HepG2 (cell line): ENCODE data around the gene SFI1. TPM values are rescaled to one million over a fixed set of nuclear protein-coding genes. Genes with fewer than 3 reads are reported as not detected.

Experiments used
- AKAP8 ChIP-seq: sonication (generic); formaldehyde crosslinking; IDR thresholded peaks from 2 replicates; pipeline ENCODE4 v1.5.1; 2020; ENCODE audit warnings: mild to moderate bottlenecking, missing genetic modification reagents
- BCL6 ChIP-seq: IDR thresholded peaks from 2 replicates; pipeline ENCODE4 v1.6.1; 2016; ENCODE audit warnings: missing genetic modification reagents, missing compliant biosample characterization
- BORCS8-MEF2B ChIP-seq: sonication (generic); formaldehyde crosslinking; IDR thresholded peaks from 2 replicates; pipeline ENCODE4 v1.8.0; 2022; ENCODE audit warnings: mild to moderate bottlenecking, missing genetic modification reagents
- FOXA3 ChIP-seq: IDR thresholded peaks from 2 replicates; pipeline ENCODE4 v1.6.1; 2016; ENCODE audit warnings: missing genetic modification reagents, missing compliant biosample characterization
- HOXA3 ChIP-seq: sonication (generic); formaldehyde crosslinking; IDR thresholded peaks from 2 replicates; pipeline ENCODE4 v1.5.0; 2020; ENCODE audit warnings: missing genetic modification reagents
- NFE2L1 ChIP-seq: sonication (generic); formaldehyde crosslinking; IDR thresholded peaks from 2 replicates; pipeline ENCODE4 v1.4.0; 2020; ENCODE audit warnings: missing genetic modification reagents, mild to moderate bottlenecking, borderline replicate concordance
- ONECUT2 ChIP-seq: sonication (generic); formaldehyde crosslinking; IDR thresholded peaks from 2 replicates; pipeline ENCODE4 v1.4.0; 2020; ENCODE audit warnings: missing genetic modification reagents
- TARDBP ChIP-seq: sonication (generic); formaldehyde crosslinking; IDR thresholded peaks from 2 replicates; pipeline ENCODE4 v1.8.0; 2022; ENCODE audit warnings: mild to moderate bottlenecking, missing genetic modification reagents
- XRCC5 ChIP-seq: fragments of 200-400 bp; formaldehyde crosslinking; optimal IDR thresholded peaks from 2 replicates; pipeline ENCODE3; 2017; ENCODE audit warnings: mild to moderate bottlenecking, low read length
- ZNF879 ChIP-seq: sonication (generic); formaldehyde crosslinking; IDR thresholded peaks from 2 replicates; pipeline ENCODE4 v1.8.1; 2023; ENCODE audit warnings: missing genetic modification reagents
- polyA plus RNA-seq, 8 experiments: library from polyadenylated mRNA; depleted of rRNA in 3 of 8; stranded (reverse) in 7 of 8; unstranded in 1 of 8; fragments of >200 nt; fragmentation: Illumina TruSeq in 4 of 8; extraction: Trizol in 4 of 8; gene quantifications; 2 replicates each; pipeline versions ENCODE4 v1.2.1 to v1.2.3, GENCODE V29; 2011 to 2016; ENCODE audit warnings: low read depth in 4 of 8, missing spikeins in 1 of 8, mixed read lengths in 1 of 8; ENCODE audit not compliant: insufficient read depth in 1 of 8
- total RNA-seq, 5 experiments: library from RNA; depleted of rRNA; stranded (reverse); fragments of >200 nt; fragmentation: Illumina TruSeq; extraction: Trizol; gene quantifications; 2 replicates each; pipeline ENCODE4 v1.2.3, GENCODE V29; 2016; ENCODE audit warnings: low read depth in 1 of 5
- TF ChIP-seq, protein P1 (sequence below): sonication (generic); formaldehyde crosslinking; IDR thresholded peaks from 2 replicates; pipeline ENCODE4 v1.4.0; 2020; ENCODE audit warnings: missing genetic modification reagents, borderline replicate concordance
- TF ChIP-seq, protein P2 (sequence below): sonication (generic); formaldehyde crosslinking; IDR thresholded peaks from 2 replicates; pipeline ENCODE4 v1.8.1; 2023; ENCODE audit warnings: mild to moderate bottlenecking, moderate library complexity, missing genetic modification reagents
- TF ChIP-seq, protein P3 (sequence below): sonication (generic); formaldehyde crosslinking; IDR thresholded peaks from 2 replicates; pipeline ENCODE4 v1.5.0; 2020; ENCODE audit warnings: missing genetic modification reagents
- TF ChIP-seq, protein P4 (sequence below): sonication (generic); formaldehyde crosslinking; IDR thresholded peaks from 2 replicates; pipeline ENCODE4 v1.9.0; 2022; ENCODE audit warnings: missing genetic modification reagents, mild to moderate bottlenecking, borderline replicate concordance
- TF ChIP-seq, protein P5 (sequence below): sonication (generic); formaldehyde crosslinking; IDR thresholded peaks from 2 replicates; pipeline ENCODE4 v1.4.0; 2020; ENCODE audit warnings: low read depth, mild to moderate bottlenecking, missing genetic modification reagents

SFI1 gene
- total and polyA plus RNA-seq, 2 of the 13 experiments (the other 11 are each of a cell fraction or from before 2014, with no cell fraction given), result 20.5 to 40.1 TPM

DNA sequence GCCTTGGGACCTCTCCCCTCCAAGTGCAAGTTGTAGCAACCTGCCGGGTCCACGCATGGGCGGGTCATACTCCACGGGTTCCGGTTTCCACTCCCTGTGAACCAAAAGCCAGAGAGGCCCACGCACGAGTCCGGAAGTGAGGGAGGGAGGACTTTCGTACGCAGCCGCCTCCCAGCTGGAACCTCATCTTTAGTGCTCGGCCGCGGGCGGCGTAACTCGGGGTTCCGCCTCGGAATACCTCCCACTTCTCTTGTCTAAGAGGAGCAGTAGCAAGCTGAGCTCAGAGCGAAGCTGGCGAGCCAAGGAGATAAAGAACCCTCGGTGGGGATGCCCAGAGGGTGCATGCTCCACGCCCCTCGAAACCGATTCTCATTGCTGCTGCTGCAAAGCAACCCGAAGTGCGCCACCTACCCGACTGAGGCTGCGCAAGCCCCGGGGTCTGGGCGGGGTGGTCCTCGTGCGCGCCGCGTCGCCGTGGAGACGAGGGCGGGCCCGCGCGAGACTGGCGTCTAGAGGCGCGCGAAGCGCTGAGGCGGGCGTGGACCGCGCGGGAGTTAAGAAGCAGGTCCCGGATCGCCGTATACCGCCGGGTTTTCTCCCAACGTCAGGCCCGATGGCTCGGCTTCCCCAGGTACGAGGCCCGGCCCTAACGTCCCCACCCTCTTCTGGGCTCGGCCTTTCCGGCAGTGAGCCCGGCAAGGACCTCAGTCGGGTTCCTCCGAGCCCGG is at the start of gene SFI1 (continued):
- TF ChIP-seq, protein P1, sequence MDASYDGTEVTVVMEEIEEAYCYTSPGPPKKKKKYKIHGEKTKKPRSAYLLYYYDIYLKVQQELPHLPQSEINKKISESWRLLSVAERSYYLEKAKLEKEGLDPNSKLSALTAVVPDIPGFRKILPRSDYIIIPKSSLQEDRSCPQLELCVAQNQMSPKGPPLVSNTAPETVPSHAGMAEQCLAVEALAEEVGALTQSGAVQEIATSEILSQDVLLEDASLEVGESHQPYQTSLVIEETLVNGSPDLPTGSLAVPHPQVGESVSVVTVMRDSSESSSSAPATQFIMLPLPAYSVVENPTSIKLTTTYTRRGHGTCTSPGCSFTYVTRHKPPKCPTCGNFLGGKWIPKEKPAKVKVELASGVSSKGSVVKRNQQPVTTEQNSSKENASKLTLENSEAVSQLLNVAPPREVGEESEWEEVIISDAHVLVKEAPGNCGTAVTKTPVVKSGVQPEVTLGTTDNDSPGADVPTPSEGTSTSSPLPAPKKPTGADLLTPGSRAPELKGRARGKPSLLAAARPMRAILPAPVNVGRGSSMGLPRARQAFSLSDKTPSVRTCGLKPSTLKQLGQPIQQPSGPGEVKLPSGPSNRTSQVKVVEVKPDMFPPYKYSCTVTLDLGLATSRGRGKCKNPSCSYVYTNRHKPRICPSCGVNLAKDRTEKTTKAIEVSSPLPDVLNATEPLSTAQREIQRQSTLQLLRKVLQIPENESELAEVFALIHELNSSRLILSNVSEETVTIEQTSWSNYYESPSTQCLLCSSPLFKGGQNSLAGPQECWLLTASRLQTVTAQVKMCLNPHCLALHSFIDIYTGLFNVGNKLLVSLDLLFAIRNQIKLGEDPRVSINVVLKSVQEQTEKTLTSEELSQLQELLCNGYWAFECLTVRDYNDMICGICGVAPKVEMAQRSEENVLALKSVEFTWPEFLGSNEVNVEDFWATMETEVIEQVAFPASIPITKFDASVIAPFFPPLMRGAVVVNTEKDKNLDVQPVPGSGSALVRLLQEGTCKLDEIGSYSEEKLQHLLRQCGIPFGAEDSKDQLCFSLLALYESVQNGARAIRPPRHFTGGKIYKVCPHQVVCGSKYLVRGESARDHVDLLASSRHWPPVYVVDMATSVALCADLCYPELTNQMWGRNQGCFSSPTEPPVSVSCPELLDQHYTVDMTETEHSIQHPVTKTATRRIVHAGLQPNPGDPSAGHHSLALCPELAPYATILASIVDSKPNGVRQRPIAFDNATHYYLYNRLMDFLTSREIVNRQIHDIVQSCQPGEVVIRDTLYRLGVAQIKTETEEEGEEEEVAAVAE (CRISPR knock-in tag), result 0 out of 2 replicates have a peak, but pooled peaks have one; percentile 38
- TF ChIP-seq XRCC5, result peak; percentile 62
- peak; percentile 60; the same call in 1 of the 2 replicates for TF ChIP-seq TARDBP (CRISPR knock-in tag)
- TF ChIP-seq BORCS8-MEF2B (CRISPR knock-in tag), result peak; percentile 74; the same call in 1 of the 2 replicates
- TF ChIP-seq FOXA3 (CRISPR knock-in tag), result peak; percentile 9; the same call in 1 of the 2 replicates
- TF ChIP-seq ZNF879 (CRISPR knock-in tag), result peak; percentile 70; the same call in 1 of the 2 replicates
- TF ChIP-seq, protein P2, sequence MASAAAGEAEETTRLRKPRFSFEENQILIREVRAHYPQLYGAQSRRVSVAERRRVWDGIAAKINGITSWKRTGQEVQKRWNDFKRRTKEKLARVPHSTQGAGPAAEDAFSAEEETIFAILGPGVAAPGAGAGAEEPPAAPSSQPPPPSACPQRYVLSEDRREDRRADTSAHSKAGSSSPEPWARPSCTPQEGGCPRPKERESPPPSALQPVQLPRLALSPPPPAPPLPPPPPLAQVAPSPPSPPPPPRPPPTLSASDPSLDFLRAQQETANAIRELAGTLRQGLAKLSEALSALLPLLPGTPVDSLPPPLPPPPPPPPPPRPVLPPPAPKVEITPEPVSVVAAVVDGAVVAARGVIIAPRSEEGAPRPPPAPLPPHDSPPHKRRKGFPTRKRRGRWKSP (CRISPR knock-in tag), result peak; percentile 55; the same call in 1 of the 2 replicates
- TF ChIP-seq, protein P3, sequence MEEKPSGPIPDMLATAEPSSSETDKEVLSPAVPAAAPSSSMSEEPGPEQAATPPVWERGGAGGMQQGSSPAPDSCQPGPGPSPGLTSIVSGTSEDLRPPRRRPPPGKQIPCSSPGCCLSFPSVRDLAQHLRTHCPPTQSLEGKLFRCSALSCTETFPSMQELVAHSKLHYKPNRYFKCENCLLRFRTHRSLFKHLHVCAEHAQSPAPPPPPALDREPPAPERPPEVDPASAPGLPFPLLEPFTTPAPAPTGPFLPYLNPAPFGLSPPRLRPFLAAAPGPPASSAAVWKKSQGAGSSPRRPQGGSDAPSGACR (CRISPR knock-in tag), result peak; percentile 47
- TF ChIP-seq BCL6, result no peak
- TF ChIP-seq NFE2L1, result 0 out of 2 replicates have a peak, but pooled peaks have one; percentile 62
- TF ChIP-seq, protein P4, sequence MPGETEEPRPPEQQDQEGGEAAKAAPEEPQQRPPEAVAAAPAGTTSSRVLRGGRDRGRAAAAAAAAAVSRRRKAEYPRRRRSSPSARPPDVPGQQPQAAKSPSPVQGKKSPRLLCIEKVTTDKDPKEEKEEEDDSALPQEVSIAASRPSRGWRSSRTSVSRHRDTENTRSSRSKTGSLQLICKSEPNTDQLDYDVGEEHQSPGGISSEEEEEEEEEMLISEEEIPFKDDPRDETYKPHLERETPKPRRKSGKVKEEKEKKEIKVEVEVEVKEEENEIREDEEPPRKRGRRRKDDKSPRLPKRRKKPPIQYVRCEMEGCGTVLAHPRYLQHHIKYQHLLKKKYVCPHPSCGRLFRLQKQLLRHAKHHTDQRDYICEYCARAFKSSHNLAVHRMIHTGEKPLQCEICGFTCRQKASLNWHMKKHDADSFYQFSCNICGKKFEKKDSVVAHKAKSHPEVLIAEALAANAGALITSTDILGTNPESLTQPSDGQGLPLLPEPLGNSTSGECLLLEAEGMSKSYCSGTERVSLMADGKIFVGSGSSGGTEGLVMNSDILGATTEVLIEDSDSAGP (CRISPR knock-in tag), result 0 out of 2 replicates have a peak, but pooled peaks have one; percentile 48
- TF ChIP-seq, protein P5, sequence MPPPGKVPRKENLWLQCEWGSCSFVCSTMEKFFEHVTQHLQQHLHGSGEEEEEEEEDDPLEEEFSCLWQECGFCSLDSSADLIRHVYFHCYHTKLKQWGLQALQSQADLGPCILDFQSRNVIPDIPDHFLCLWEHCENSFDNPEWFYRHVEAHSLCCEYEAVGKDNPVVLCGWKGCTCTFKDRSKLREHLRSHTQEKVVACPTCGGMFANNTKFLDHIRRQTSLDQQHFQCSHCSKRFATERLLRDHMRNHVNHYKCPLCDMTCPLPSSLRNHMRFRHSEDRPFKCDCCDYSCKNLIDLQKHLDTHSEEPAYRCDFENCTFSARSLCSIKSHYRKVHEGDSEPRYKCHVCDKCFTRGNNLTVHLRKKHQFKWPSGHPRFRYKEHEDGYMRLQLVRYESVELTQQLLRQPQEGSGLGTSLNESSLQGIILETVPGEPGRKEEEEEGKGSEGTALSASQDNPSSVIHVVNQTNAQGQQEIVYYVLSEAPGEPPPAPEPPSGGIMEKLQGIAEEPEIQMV (CRISPR knock-in tag), result 0 out of 2 replicates have a peak, but pooled peaks have one; percentile 15
- TF ChIP-seq AKAP8, result 0 out of 2 replicates have a peak, but pooled peaks have one; percentile 39
- peak; percentile 65 for TF ChIP-seq HOXA3 (CRISPR knock-in tag)
- TF ChIP-seq ONECUT2, result no peak
